ENCODE measurements around the gene RRP7A.
"Not testable (repeated sequence)": the region's sequence is repeated elsewhere in the genome, so short reads cannot be mapped to it uniquely, and the experiment has no call there.

The RRP7A gene

GRCh38 chr22:42547562-42547961, 28.0 kb upstream of the RRP7A start:
- H3K4me1 ChIP-seq: no peaks in the 10 kb centered on the region
- H3K9ac ChIP-seq: no peak overlapping the region
- H3K27ac ChIP-seq: no peak overlapping the region
- no peak for TF ChIP-seq CTCF (IDR thresholded peaks at IDR 0.05)
- no peak overlapping the region for H3K4me3 ChIP-seq (ENCODE audit: low read depth, low read length)
- H3K36me3 ChIP-seq (ENCODE audit: control insufficient read depth, insufficient read depth, low read length): no peaks in the 10 kb centered on the region
- no peaks in the 10 kb centered on the region for H3K79me2 ChIP-seq
- no peak overlapping the region for H3K4me2 ChIP-seq (ENCODE audit: low read length)
- H3K9me3 ChIP-seq (ENCODE audit: control insufficient read depth, low read length): no peaks in the 10 kb centered on the region
- no peaks in the 10 kb centered on the region for H3K27me3 ChIP-seq (ENCODE audit: control insufficient read depth, insufficient read depth, low read length)
- H2AFZ ChIP-seq: no peak overlapping the region

- Histone ChIP-seq H3K9ac (no peak overlapping the region), H3K79me2 (no peaks in the 10 kb centered on the region), H3K4me2 (ENCODE audit: low read length) (no peak overlapping the region), H2AFZ (no peak overlapping the region), H3K4me1 (no peaks in the 10 kb centered on the region), H3K27me3 (ENCODE audit: control insufficient read depth, insufficient read depth, low read length) (no peaks in the 10 kb centered on the region), H3K27ac (no peak overlapping the region), H3K9me3 (ENCODE audit: control insufficient read depth, low read length) (no peaks in the 10 kb centered on the region), H3K36me3 (ENCODE audit: control insufficient read depth, insufficient read depth, low read length) (no peaks in the 10 kb centered on the region), H3K4me3 (ENCODE audit: low read depth, low read length) (no peak overlapping the region)
- no peak for TF ChIP-seq CTCF (IDR thresholded peaks at IDR 0.05)
Measured at GRCh38 chr22:42544686-42545085, 25.1 kb upstream of the RRP7A start.

- H3K4me2 ChIP-seq (ENCODE audit: low read length); H3K4me3 ChIP-seq (ENCODE audit: low read depth, low read length); H3K79me2 ChIP-seq; H3K4me1 ChIP-seq; H3K9ac ChIP-seq; H3K36me3 ChIP-seq (ENCODE audit: control insufficient read depth, insufficient read depth, low read length); H3K9me3 ChIP-seq (ENCODE audit: control insufficient read depth, low read length); H3K27ac ChIP-seq; H3K27me3 ChIP-seq (ENCODE audit: control insufficient read depth, insufficient read depth, low read length): not testable (repeated sequence)
- peak overlapping the region; percentile 11 for H2AFZ ChIP-seq
Measured at GRCh38 chr22:42539236-42539771, 19.7 kb upstream of the RRP7A start.

- not testable (repeated sequence) for H3K4me3 ChIP-seq (ENCODE audit: low read depth, low read length); H3K4me1 ChIP-seq
Measured at GRCh38 chr22:42537199-42537831, 17.7 kb upstream of the RRP7A start.

GRCh38 chr22:42536634-42537033, 17.0 kb upstream of the RRP7A start:
- H3K9me3 ChIP-seq (ENCODE audit: control insufficient read depth, low read length); H3K79me2 ChIP-seq; H3K4me2 ChIP-seq (ENCODE audit: low read length); H3K9ac ChIP-seq; H3K36me3 ChIP-seq (ENCODE audit: control insufficient read depth, insufficient read depth, low read length); H3K27me3 ChIP-seq (ENCODE audit: control insufficient read depth, insufficient read depth, low read length); H3K4me3 ChIP-seq (ENCODE audit: low read depth, low read length); H2AFZ ChIP-seq; H3K4me1 ChIP-seq: not testable (repeated sequence)
- peak overlapping the region; percentile 39 for H3K27ac ChIP-seq

More at GRCh38 chr22:42537199-42537831, 17.7 kb upstream of the RRP7A start:
- not testable (repeated sequence) for H3K36me3 ChIP-seq (ENCODE audit: control insufficient read depth, insufficient read depth, low read length); H3K9ac ChIP-seq; H3K9me3 ChIP-seq (ENCODE audit: control insufficient read depth, low read length); H3K27me3 ChIP-seq (ENCODE audit: control insufficient read depth, insufficient read depth, low read length); H3K79me2 ChIP-seq; H3K4me2 ChIP-seq (ENCODE audit: low read length)
- H2AFZ ChIP-seq: peak overlapping the region; percentile 62
- H3K27ac ChIP-seq: peak overlapping the region; percentile 39

GRCh38 chr22:42536166-42536565, 16.6 kb upstream of the RRP7A start:
- no peaks in the 10 kb centered on the region for H3K27me3 ChIP-seq (ENCODE audit: control insufficient read depth, insufficient read depth, low read length)
- no peak overlapping the region for H3K4me2 ChIP-seq (ENCODE audit: low read length)
- no peak overlapping the region for H2AFZ ChIP-seq
- H3K4me3 ChIP-seq (ENCODE audit: low read depth, low read length): no peak overlapping the region
- no peak overlapping the region for H3K9ac ChIP-seq
- H3K4me1 ChIP-seq: peaks cover 6% of the 10 kb centered on the region
- H3K79me2 ChIP-seq: no peaks in the 10 kb centered on the region
- H3K9me3 ChIP-seq (ENCODE audit: control insufficient read depth, low read length): no peaks in the 10 kb centered on the region
- H3K27ac ChIP-seq: no peak overlapping the region
- TF ChIP-seq CTCF (IDR thresholded peaks at IDR 0.05): no peak
- H3K36me3 ChIP-seq (ENCODE audit: control insufficient read depth, insufficient read depth, low read length): no peaks in the 10 kb centered on the region

- H3K4me3 ChIP-seq (ENCODE audit: low read depth, low read length); H2AFZ ChIP-seq; H3K36me3 ChIP-seq (ENCODE audit: control insufficient read depth, insufficient read depth, low read length); H3K27me3 ChIP-seq (ENCODE audit: control insufficient read depth, insufficient read depth, low read length); H3K9me3 ChIP-seq (ENCODE audit: control insufficient read depth, low read length); H3K79me2 ChIP-seq; H3K4me2 ChIP-seq (ENCODE audit: low read length); H3K27ac ChIP-seq; H3K9ac ChIP-seq: not testable (repeated sequence)
- H3K4me1 ChIP-seq: peaks cover 10% of the 10 kb centered on the region
Measured at GRCh38 chr22:42535082-42535731, 15.6 kb upstream of the RRP7A start.

Measured in parathyroid adenoma (tissue), 2 donors.